ENCODE data around the gene BRD4. TPM values are rescaled to one million over a fixed set of nuclear protein-coding genes. Genes with fewer than 3 reads are reported as not detected.

Gene BRD4
- total and polyA plus RNA-seq, 10 of the 15 experiments (the other 5 are each of a cell fraction or from before 2014, with no cell fraction given) = 5.3 to 84.4 (median 11.8) TPM

GRCh38 chr19:15317392-15318071, 14.8 kb downstream of the BRD4 start:
- H4K20me1 ChIP-seq (ENCODE audit: control insufficient read depth, insufficient read depth) = peaks cover 33% of the 10 kb centered on the region
- H3K27me3 ChIP-seq (replicated peaks in 1 of 2; ENCODE audit: control insufficient read depth in 2 of 2, insufficient read depth in 2 of 2, low read length in 1 of 2) = no peaks in the 10 kb centered on the region
- H3K79me2 ChIP-seq (ENCODE audit: control insufficient read depth, insufficient read depth, low read length) = peaks cover 93% of the 10 kb centered on the region
- no peak overlapping the region for H2AFZ ChIP-seq (ENCODE audit: control insufficient read depth, low read depth, low read length)
- peaks cover 2 to 5% of the 10 kb centered on the region in 2 experiments for H3K36me3 ChIP-seq (ENCODE audit: control insufficient read depth in 2 of 2, insufficient read depth in 2 of 2, low read length in 1 of 2)
- WGBS (ENCODE audit: insufficient coverage, insufficient replicate concordance, low lambda C conversion rate, missing lambda C conversion rate) = 65% methylated on average over 3 of the region's 3 CpGs
- in situ Hi-C loops (cut with MboI) = no loop called here
- no peak for FAIRE-seq
- ChIA-PET RAD21 (ENCODE audit: unreplicated experiment) (interaction anchor here (0.6 to 3.4 kb wide), 4 partner anchors 16 to 102 kb away, joined by 3 to 22 read pairs (median 3); partner anchors contain the start of genes AKAP8L and BRD4), SMC1A (ENCODE audit: uncharacterized antibody, unreplicated experiment) (interaction anchor here (0.9 to 2.2 kb wide), 9 partner anchors 8 to 62 kb away, joined by 3 to 12 read pairs (median 5); partner anchors contain the start of genes AKAP8 and BRD4), POLR2A (interaction anchor here (0.5 to 2.0 kb wide), 6 partner anchors 16 to 33 kb away, joined by 3 to 15 read pairs (median 4); no protein-coding TSS in a partner anchor), CTCF (interaction anchor here (0.6 to 1.5 kb wide), 6 partner anchors 12 to 62 kb away, joined by 3 to 5 read pairs (median 4); partner anchors contain the start of gene AKAP8)
- no TSS peak for BruUV-seq (replicated peaks)
- H3K4me3 ChIP-seq = no peak overlapping the region; the same call in 1 of the 2 replicates
- no peak overlapping the region; the same call in 1 of the 2 replicates for H3K9ac ChIP-seq (ENCODE audit: control insufficient read depth, insufficient read depth, low read length)
- intact Hi-C loops (cut with micrococcal nuclease; ENCODE audit: unreplicated experiment) = no loop called here
- no peaks in the 10 kb centered on the region for H3K9me3 ChIP-seq (replicated peaks; ENCODE audit: control insufficient read depth, insufficient read depth, low read length)
- peaks cover 44% of the 10 kb centered on the region for H3K4me1 ChIP-seq (ENCODE audit: control insufficient read depth, insufficient read depth, low read length)
- peak overlapping the region; percentile 73 for H3K27ac ChIP-seq (ENCODE audit: control insufficient read depth, insufficient read depth)
- no peak for TF ChIP-seq SREBF2 (IDR thresholded peaks at IDR 0.05; ENCODE audit: low read length)
- TF ChIP-seq HDGF (IDR thresholded peaks at IDR 0.05) = no peak
- no peak for TF ChIP-seq FOS (IDR thresholded peaks at IDR 0.05; ENCODE audit: borderline replicate concordance, extremely low read depth, insufficient read length)
- TF ChIP-seq SIX5 (IDR thresholded peaks at IDR 0.05; ENCODE audit: low read depth, low read length, severe bottlenecking) = no peak
- no peak for TF ChIP-seq YBX1 (IDR thresholded peaks at IDR 0.05)
- TF ChIP-seq ZZZ3 (IDR thresholded peaks at IDR 0.05; ENCODE audit: control insufficient read depth, insufficient read length, low read depth) = no peak
- TF ChIP-seq IRF3 (IDR thresholded peaks at IDR 0.05) = no peak
- TF ChIP-seq IKZF1 (conservative IDR thresholded peaks at IDR 0.05) = no peak
- no peak for TF ChIP-seq BMI1 (IDR thresholded peaks at IDR 0.05; ENCODE audit: borderline replicate concordance)
- no peak for TF ChIP-seq HSF1 (IDR thresholded peaks at IDR 0.05; ENCODE audit: low read depth, low read length)
- no peak for TF ChIP-seq ZNF274 (IDR thresholded peaks at IDR 0.05; ENCODE audit: insufficient read depth, insufficient read length)
- no peak for TF ChIP-seq WRNIP1 (IDR thresholded peaks at IDR 0.05; ENCODE audit: borderline replicate concordance, low read depth, low read length)
- TF ChIP-seq RELB (IDR thresholded peaks at IDR 0.05; ENCODE audit: low read depth) = no peak
- no peak for TF ChIP-seq SMARCA5 (IDR thresholded peaks at IDR 0.05)
- TF ChIP-seq BHLHE40 (IDR thresholded peaks at IDR 0.05; ENCODE audit: borderline replicate concordance in 1 of 2, low read depth in 2 of 2, low read length in 1 of 2) = no peak
- no peak for TF ChIP-seq SUPT20H (IDR thresholded peaks at IDR 0.05; ENCODE audit: borderline replicate concordance, control insufficient read depth, low read depth, low read length)
- TF ChIP-seq NKRF (conservative IDR thresholded peaks at IDR 0.05) = no peak
- TF ChIP-seq PAX5 (IDR thresholded peaks at IDR 0.05; ENCODE audit: borderline replicate concordance, low read depth, low read length) = no peak
- H3K4me2 ChIP-seq (ENCODE audit: control insufficient read depth, insufficient read depth) = peak overlapping the region; percentile 26
- no peak for ATAC-seq
- no peak for DNase-seq (ENCODE audit: low read depth, low spot score)
